Measurements from ENCODE around the gene IFNG-AS1.

The IFNG-AS1 gene

GRCh38 chr12:68065687-68066086 lies 76.4 kb downstream of the IFNG-AS1 start:
- no peak overlapping the region for H3K4me3 ChIP-seq (ENCODE audit: extremely low read depth, insufficient read depth, low read length, poor library complexity, severe bottlenecking)
- H3K36me3 ChIP-seq (ENCODE audit: control insufficient read depth, insufficient read depth, low read length), result no peaks in the 10 kb centered on the region
- H3K9me3 ChIP-seq (ENCODE audit: control insufficient read depth, low read length), result no peaks in the 10 kb centered on the region
- H3K4me1 ChIP-seq (ENCODE audit: control insufficient read depth, insufficient read depth, low read length, poor library complexity, severe bottlenecking), result no peaks in the 10 kb centered on the region
- 80% methylated on average over 1 of the region's 1 CpG; no CpG with 5 or more reads in 1 of the 2 experiments for WGBS, 2 experiments (ENCODE audit: insufficient coverage in 2 of 2)
- no peak overlapping the region for H3K27ac ChIP-seq (ENCODE audit: low read depth, low read length, severe bottlenecking)

GRCh38 chr12:68067762-68068376 lies 78.6 kb downstream of the IFNG-AS1 start:
- H3K4me3 ChIP-seq (ENCODE audit: extremely low read depth, insufficient read depth, low read length, poor library complexity, severe bottlenecking), result no peak overlapping the region
- 79 to 85% methylated on average over 2 to 6 of the region's 6 CpGs for WGBS, 2 experiments (ENCODE audit: insufficient coverage in 2 of 2)
- H3K36me3 ChIP-seq (ENCODE audit: control insufficient read depth, insufficient read depth, low read length), result no peaks in the 10 kb centered on the region
- H3K4me1 ChIP-seq (ENCODE audit: control insufficient read depth, insufficient read depth, low read length, poor library complexity, severe bottlenecking), result no peaks in the 10 kb centered on the region
- no peak overlapping the region for H3K27ac ChIP-seq (ENCODE audit: low read depth, low read length, severe bottlenecking)
- H3K9me3 ChIP-seq (ENCODE audit: control insufficient read depth, low read length), result no peaks in the 10 kb centered on the region

GRCh38 chr12:68069275-68069674 lies 80.0 kb downstream of the IFNG-AS1 start:
- H3K4me1 ChIP-seq (ENCODE audit: control insufficient read depth, insufficient read depth, low read length, poor library complexity, severe bottlenecking), result no peaks in the 10 kb centered on the region
- no peak overlapping the region for H3K4me3 ChIP-seq (ENCODE audit: extremely low read depth, insufficient read depth, low read length, poor library complexity, severe bottlenecking)
- no peaks in the 10 kb centered on the region for H3K36me3 ChIP-seq (ENCODE audit: control insufficient read depth, insufficient read depth, low read length)
- H3K9me3 ChIP-seq (ENCODE audit: control insufficient read depth, low read length), result no peaks in the 10 kb centered on the region
- H3K27ac ChIP-seq (ENCODE audit: low read depth, low read length, severe bottlenecking), result no peak overlapping the region
- WGBS, 2 experiments (ENCODE audit: insufficient coverage in 2 of 2), result 81 to 93% methylated on average over 2 to 3 of the region's 3 CpGs
